Uterus (tissue), 2 donors: Measurements from ENCODE around the gene STMND1.

ENCODE experiments used
- POLR2A ChIP-seq, 2 donors: fragments of 450-650 bp; IDR thresholded peaks; one replicate each; pipeline ENCODE4 v1.6.1; 2016; ENCODE audit warnings: antibody characterized with exemption in 2 of 2, mild to moderate bottlenecking in 1 of 2, moderate library complexity in 1 of 2
- TF ChIP-seq, protein P1 (sequence below), 4 experiments: fragments of 200-600 bp in 2 of 4; fragments of 450-650 bp in 2 of 4; sonication (generic) in 2 of 4; IDR thresholded peaks; one replicate each; pipeline ENCODE4 v1.5.1; 2016 to 2019; ENCODE audit warnings: antibody characterized with exemption in 4 of 4, mild to moderate bottlenecking in 2 of 4, moderate library complexity in 1 of 4

DNA sequence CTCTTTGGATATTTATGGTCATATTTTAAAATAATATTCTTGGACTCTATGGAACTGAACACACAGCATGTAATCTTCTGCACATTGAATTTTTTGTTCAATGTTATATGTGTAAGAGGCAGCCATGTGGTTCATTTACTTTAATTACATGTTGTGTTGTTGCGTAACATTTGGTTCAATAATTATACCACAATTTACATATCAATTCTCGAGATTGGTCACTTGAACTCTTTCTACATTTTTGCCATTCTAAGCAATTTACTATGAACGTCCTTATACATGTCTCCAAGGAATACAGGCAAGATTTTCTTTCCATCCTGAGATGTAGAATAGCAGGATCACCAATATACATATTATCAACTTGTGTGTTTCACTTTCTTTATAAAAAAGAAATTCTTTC lies 18.5 kb upstream of the STMND1 start:
- TF ChIP-seq, protein P1, sequence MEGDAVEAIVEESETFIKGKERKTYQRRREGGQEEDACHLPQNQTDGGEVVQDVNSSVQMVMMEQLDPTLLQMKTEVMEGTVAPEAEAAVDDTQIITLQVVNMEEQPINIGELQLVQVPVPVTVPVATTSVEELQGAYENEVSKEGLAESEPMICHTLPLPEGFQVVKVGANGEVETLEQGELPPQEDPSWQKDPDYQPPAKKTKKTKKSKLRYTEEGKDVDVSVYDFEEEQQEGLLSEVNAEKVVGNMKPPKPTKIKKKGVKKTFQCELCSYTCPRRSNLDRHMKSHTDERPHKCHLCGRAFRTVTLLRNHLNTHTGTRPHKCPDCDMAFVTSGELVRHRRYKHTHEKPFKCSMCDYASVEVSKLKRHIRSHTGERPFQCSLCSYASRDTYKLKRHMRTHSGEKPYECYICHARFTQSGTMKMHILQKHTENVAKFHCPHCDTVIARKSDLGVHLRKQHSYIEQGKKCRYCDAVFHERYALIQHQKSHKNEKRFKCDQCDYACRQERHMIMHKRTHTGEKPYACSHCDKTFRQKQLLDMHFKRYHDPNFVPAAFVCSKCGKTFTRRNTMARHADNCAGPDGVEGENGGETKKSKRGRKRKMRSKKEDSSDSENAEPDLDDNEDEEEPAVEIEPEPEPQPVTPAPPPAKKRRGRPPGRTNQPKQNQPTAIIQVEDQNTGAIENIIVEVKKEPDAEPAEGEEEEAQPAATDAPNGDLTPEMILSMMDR (IDR thresholded peaks at IDR 0.05), result no peak
- TF ChIP-seq POLR2A (IDR thresholded peaks at IDR 0.05), result no peak
